Neuron (in vitro differentiated cells): ENCODE results near the gene RNF150.

Experiments used
- H2AFZ ChIP-seq: one replicate; pipeline ENCODE4 v1.6.1; 2013; ENCODE audit warnings: low read depth, mild to moderate bottlenecking, inconsistent platforms, low read length, moderate library complexity
- H3K27me3 ChIP-seq: one replicate; pipeline ENCODE4 v1.6.1; 2013; ENCODE audit warnings: low read length; ENCODE audit not compliant: insufficient read depth
- H3K36me3 ChIP-seq: one replicate; pipeline ENCODE4 v1.6.1; 2013; ENCODE audit warnings: low read length; ENCODE audit not compliant: insufficient read depth
- H3K4me1 ChIP-seq: one replicate; pipeline ENCODE4 v1.6.1; 2013; ENCODE audit warnings: low read length; ENCODE audit not compliant: insufficient read depth
- H3K4me3 ChIP-seq: 2 replicates; pipeline ENCODE4 v1.5.1; 2013; ENCODE audit warnings: mild to moderate bottlenecking, low read length, moderate library complexity
- H3K9me3 ChIP-seq: one replicate; pipeline ENCODE4 v1.6.1; 2013; ENCODE audit warnings: low read length

RNF150 gene

GRCh38 chr4:141081921-141082395, 51.3 kb downstream of the RNF150 start:
- Histone ChIP-seq H3K27me3 (no peaks in the 10 kb centered on the region), H3K4me3 (no peak overlapping the region), H3K4me1 (peaks cover 17% of the 10 kb centered on the region), H3K36me3 (no peaks in the 10 kb centered on the region), H3K9me3 (peaks cover 4% of the 10 kb centered on the region), H2AFZ (no peak overlapping the region)

GRCh38 chr4:141080668-141081067, 52.6 kb downstream of the RNF150 start:
- no peak overlapping the region for H3K4me3 ChIP-seq
- no peaks in the 10 kb centered on the region for H3K36me3 ChIP-seq

GRCh38 chr4:141079393-141079930, 53.8 kb downstream of the RNF150 start:
- peaks cover 12% of the 10 kb centered on the region for H3K4me1 ChIP-seq
- H3K27me3 ChIP-seq: no peaks in the 10 kb centered on the region
- H3K9me3 ChIP-seq: no peaks in the 10 kb centered on the region
- no peaks in the 10 kb centered on the region for H3K36me3 ChIP-seq
- no peak overlapping the region for H3K4me3 ChIP-seq
- H2AFZ ChIP-seq: no peak overlapping the region

More at GRCh38 chr4:141080668-141081067, 52.6 kb downstream of the RNF150 start:
- peaks cover 17% of the 10 kb centered on the region for H3K4me1 ChIP-seq
- no peaks in the 10 kb centered on the region for H3K27me3 ChIP-seq
- peaks cover 3% of the 10 kb centered on the region for H3K9me3 ChIP-seq
- no peak overlapping the region for H2AFZ ChIP-seq

GRCh38 chr4:141078871-141079270, 54.4 kb downstream of the RNF150 start:
- Histone ChIP-seq H3K4me3 (no peak overlapping the region), H2AFZ (no peak overlapping the region), H3K4me1 (peaks cover 11% of the 10 kb centered on the region), H3K27me3 (no peaks in the 10 kb centered on the region), H3K9me3 (no peaks in the 10 kb centered on the region), H3K36me3 (no peaks in the 10 kb centered on the region)

GRCh38 chr4:141077611-141078225, 55.6 kb downstream of the RNF150 start:
- no peaks in the 10 kb centered on the region for H3K9me3 ChIP-seq
- H3K27me3 ChIP-seq: no peaks in the 10 kb centered on the region
- H3K4me3 ChIP-seq: no peak overlapping the region
- no peak overlapping the region for H2AFZ ChIP-seq
- no peaks in the 10 kb centered on the region for H3K36me3 ChIP-seq
- H3K4me1 ChIP-seq: peaks cover 6% of the 10 kb centered on the region

GRCh38 chr4:141075553-141075952, 57.7 kb downstream of the RNF150 start:
- no peak overlapping the region for H3K4me3 ChIP-seq
- no peaks in the 10 kb centered on the region for H3K36me3 ChIP-seq
- no peak overlapping the region for H2AFZ ChIP-seq
- no peaks in the 10 kb centered on the region for H3K9me3 ChIP-seq
- H3K27me3 ChIP-seq: no peaks in the 10 kb centered on the region
- peaks cover 6% of the 10 kb centered on the region for H3K4me1 ChIP-seq

GRCh38 chr4:141074098-141074878, 59.0 kb downstream of the RNF150 start:
- no peaks in the 10 kb centered on the region for H3K36me3 ChIP-seq
- H3K4me1 ChIP-seq: peaks cover 6% of the 10 kb centered on the region
- no peak overlapping the region for H3K4me3 ChIP-seq
- H2AFZ ChIP-seq: no peak overlapping the region
- no peaks in the 10 kb centered on the region for H3K9me3 ChIP-seq
- no peaks in the 10 kb centered on the region for H3K27me3 ChIP-seq

GRCh38 chr4:141066690-141067089, 66.6 kb downstream of the RNF150 start:
- Histone ChIP-seq H3K27me3 (no peaks in the 10 kb centered on the region), H3K36me3 (no peaks in the 10 kb centered on the region), H3K4me1 (no peaks in the 10 kb centered on the region), H2AFZ (no peak overlapping the region), H3K9me3 (no peaks in the 10 kb centered on the region), H3K4me3 (no peak overlapping the region)

GRCh38 chr4:141065872-141066271, 67.4 kb downstream of the RNF150 start:
- Histone ChIP-seq H3K4me1 (no peaks in the 10 kb centered on the region), H3K4me3 (no peak overlapping the region), H3K36me3 (no peaks in the 10 kb centered on the region), H2AFZ (no peak overlapping the region), H3K27me3 (no peaks in the 10 kb centered on the region), H3K9me3 (no peaks in the 10 kb centered on the region)

- Histone ChIP-seq H3K27me3 (no peaks in the 10 kb centered on the region), H3K4me3 (no peak overlapping the region), H2AFZ (no peak overlapping the region), H3K36me3 (no peaks in the 10 kb centered on the region), H3K9me3 (no peaks in the 10 kb centered on the region), H3K4me1 (no peaks in the 10 kb centered on the region)
These were observed 70.6 kb downstream of the RNF150 start for GRCh38 chr4:141062651-141063050.

- H3K4me3 ChIP-seq: no peak overlapping the region
- no peaks in the 10 kb centered on the region for H3K36me3 ChIP-seq
- H3K4me1 ChIP-seq: no peaks in the 10 kb centered on the region
- no peaks in the 10 kb centered on the region for H3K27me3 ChIP-seq
- no peaks in the 10 kb centered on the region for H3K9me3 ChIP-seq
- no peak overlapping the region for H2AFZ ChIP-seq
These were observed 74.4 kb downstream of the RNF150 start for GRCh38 chr4:141058591-141059512.

- no peak overlapping the region for H2AFZ ChIP-seq
- H3K27me3 ChIP-seq: no peaks in the 10 kb centered on the region
- no peak overlapping the region for H3K4me3 ChIP-seq
- no peaks in the 10 kb centered on the region for H3K4me1 ChIP-seq
- H3K9me3 ChIP-seq: no peaks in the 10 kb centered on the region
- H3K36me3 ChIP-seq: no peaks in the 10 kb centered on the region
These were observed 75.7 kb downstream of the RNF150 start for GRCh38 chr4:141057582-141057981.
